Stimulated activated CD8-positive, alpha-beta memory T cell treated with anti-CD3 and anti-CD28 coated beads, Interleukin-7, amount 100 ng/mL, for 48 hours (primary cell): ENCODE measurements around the gene TMPRSS5.
"Not testable (repeated sequence)": the region's sequence is repeated elsewhere in the genome, so short reads cannot be mapped to it uniquely, and the experiment has no call there.

Source experiments
- DNase-seq, 2 donors: peaks; one replicate each; pipeline ENCODE4 v3.0.0-alpha.2; 2020; ENCODE audit warnings: low read depth in 1 of 2; ENCODE audit errors: extremely low read depth in 1 of 2

The TMPRSS5 gene

DNA sequence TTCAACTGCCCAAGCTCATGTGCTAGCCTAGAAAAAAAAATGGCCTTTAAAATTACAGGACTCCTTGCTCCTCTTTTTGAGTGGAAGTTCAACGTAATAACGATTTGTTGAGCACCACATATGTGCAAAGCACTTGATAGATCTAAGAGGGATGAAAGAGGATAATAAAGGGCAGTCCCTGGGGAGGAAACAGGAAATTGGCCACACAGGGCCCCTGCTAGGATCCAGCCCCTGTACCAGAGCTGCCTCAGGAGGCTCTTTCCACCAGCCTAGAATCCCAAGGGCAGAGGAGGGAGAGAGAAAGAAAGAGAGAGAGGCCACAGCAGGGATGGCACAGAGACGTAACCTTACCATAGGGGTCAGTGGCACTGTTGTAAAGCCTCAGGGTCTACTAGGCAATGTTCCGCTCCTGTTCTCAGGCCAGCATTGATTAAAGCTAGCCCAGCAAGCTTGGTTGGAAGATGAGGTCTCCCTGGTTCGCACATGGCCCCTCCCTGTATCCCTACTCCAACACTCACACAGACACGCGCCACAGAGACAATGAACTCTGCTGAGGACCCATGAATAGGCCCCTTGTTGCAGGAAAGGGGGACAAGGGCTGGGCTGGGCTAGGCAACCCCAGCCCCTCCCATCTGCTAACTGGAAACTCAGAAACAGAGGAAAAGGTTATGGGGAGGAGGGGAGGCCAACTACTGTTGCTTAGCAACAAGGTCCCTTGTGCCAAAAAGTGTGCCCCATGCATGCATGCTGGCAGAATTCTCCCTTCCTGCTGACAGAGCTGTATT, at the start of gene TMPRSS5:
TMPRSS5 (minus strand) TSS at position 438 of the 785 bp plus-strand sequence; CDS start at position 354, 84 bp downstream.
- no peak for DNase-seq

DNA sequence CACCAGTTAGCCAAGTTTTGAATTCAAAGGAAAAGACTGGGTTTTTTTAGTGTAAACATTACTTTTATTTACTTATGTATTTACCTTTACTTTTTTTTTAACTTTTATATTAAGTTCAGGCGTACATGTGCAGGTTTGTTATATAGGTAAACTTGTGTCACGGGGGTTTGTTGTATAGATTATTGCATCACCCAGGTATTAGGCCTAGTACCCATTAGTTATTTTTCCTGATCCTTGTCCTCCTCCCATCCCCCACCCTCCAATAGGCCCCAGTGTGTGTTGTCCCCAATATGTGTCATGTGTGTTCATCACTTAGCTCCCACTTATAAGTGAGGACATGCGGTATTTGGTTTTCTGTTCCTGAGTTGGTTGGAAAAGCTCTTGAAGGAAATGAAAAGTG, 46.8 kb upstream of the TMPRSS5 start:
- no peak for DNase-seq

DNA sequence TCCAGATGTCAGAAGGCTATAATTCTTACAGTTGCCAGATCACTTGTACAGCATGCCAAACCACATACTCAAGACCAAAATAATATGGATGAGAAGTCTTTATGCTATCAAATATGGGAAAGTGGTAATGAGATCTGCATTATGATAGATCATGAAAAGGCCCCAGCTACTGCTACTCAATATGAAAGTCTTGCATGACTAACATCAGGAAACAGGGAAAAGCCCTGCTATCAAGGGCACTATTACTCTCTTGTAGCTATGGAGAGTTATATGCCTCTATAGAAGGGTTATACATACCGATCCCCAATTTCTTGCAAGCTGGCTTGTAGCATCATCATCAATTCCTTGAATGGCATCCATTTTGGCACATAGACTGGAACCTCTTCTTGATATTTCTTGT, 30.2 kb upstream of the TMPRSS5 start:
- no peak for DNase-seq

DNA sequence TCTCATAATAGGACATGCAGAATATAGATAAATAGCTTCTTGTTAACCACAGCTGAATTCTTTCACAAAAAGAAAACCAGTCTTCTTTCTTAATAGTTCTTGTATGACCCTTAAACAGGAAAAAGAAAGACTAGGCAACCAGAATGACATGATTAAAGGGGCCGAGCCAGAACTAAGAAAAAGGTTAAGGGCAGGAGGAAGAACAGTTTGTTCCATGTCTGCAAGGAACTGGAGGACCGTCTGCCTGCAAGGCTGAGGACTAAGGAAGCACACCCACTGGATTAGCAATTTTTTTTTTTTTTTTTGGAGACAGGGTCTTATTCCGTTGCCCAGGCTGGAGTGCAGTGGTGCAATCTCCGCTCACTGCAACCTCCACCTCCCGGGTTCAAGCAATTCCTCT, 26.0 kb upstream of the TMPRSS5 start:
- DNase-seq = no peak

DNA sequence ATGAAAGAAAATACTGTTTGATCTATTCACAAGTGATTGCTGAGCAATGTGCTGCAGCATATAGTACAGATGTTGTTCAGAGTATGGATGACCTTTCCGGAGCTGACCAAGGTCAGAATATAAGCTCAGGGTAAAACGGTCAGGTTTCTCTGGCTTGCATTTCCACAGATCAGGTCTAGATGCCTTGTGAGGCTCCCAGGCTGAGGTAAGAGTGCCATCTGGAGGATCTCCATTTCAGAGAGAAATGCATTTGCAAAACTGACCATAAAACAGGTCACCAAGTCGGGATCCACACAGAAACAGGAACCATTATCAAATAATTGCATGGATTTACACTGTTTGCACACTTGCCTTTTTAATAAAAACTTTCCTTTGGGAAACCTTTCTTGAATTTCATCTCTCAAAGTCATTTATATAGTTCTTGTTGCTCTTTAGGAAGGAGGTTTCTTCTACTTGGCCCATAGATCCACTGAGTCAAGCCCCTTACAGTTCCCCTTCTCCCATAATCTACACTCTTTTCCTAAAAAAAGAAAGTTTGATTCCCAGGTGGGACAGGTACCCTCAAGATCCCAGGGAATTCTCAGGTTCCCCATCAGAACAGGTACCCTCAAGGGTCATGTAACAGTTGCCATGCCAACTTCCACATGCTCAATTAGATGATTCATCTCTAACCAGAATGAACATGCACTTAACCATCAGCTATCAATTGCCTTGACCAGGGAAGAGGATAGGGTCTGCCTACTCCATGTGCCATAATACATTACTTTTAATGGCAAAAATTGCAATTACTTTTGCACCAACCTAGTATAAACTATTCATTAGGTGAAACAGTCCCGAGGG, 25.0 kb upstream of the TMPRSS5 start:
- DNase-seq = no peak

DNA sequence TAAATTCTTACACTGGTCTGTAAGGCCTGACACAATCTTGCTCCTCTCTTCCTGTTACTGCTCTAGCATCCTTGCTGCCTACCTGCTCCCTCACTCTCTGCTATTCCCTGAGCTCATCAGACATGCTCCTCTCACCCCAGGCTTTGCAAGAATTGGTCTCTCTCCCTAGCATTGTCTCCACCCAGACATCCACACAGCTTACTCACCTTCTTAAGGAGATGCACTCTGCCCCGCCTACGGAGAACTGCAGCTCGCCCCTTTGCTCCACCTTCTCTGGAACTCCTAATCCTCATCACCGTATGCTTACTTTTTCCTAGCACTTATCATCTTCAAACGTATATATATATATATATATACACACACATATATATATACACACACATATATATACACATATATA, 23.3 kb upstream of the TMPRSS5 start:
- DNase-seq = no peak

DNA sequence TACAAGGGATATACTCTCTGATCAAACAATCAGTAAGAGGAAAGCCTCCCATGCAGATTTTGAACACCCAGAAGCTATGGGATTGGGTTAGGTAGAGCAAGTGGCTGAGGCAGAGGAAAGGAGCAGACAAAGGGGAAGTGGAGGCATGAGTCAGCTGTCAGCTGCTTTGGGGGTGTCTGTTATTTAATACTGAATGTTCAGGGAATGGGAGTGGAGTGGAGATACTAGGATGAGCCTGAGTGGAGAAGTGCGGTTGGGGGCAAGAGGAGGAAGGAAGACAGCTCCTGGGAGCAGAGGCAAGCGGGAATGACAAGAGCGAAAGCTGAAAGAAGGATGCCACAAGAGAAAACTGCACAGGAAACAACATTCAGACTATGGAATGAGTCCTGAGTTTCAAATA, 22.7 kb upstream of the TMPRSS5 start:
- DNase-seq = no peak

DNA sequence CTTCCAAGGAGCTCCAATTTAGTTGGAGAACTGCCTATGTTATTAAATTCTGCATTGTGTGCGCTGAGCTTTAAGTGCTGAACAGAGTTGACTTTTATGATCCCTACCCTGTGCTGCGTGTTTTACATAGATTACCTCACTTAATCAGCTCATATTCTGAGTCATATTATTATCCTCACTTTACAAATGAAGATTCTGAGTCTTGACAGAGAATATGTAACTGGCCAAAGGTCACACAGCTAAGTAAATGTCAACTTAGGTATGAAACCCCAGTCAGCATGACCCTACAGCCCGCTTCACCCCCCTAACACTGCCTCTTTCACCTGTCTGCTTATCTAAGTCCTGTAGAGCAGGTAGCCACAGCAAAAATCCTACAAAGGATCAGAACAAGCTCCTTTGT, 19.8 kb upstream of the TMPRSS5 start:
- no peak for DNase-seq

DNA sequence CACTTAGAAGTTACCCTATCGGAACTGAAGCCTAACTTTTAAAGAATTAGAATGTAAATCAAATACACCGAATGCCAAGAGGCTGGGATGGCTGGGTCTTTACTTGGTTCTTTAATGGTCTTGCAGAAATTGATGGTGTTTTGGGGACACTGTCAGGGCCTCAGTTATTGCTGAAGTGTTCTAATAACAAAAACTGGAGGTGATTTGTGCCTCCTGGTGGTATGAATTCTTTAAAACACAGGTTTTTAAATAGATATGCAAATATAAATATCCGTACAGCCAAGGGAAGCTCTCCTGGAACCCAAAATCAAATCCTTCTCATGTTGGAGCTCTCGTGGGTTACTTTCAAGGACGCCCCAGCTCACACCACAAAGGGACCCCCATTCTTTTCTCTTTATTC, 19.3 kb upstream of the TMPRSS5 start:
- DNase-seq = no peak

DNA sequence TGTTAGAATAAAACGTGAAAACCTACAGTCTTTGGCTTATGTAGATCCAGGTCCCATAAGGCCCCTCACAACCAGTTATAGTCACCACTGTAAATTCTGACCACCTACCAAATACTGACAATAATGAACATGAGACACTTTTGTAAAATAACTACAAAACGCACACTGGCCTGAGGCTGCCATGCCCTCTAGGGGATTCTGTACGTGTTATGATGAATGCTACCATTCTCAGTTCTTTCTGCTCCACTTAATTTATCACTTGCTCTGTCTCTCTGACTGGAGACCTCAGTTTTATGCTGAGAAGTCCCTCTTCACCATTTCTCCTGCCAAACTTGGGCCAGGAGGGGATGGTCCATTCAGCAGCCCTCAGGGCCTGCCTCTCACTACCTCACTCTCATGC, 18.7 kb upstream of the TMPRSS5 start:
- DNase-seq = no peak

DNA sequence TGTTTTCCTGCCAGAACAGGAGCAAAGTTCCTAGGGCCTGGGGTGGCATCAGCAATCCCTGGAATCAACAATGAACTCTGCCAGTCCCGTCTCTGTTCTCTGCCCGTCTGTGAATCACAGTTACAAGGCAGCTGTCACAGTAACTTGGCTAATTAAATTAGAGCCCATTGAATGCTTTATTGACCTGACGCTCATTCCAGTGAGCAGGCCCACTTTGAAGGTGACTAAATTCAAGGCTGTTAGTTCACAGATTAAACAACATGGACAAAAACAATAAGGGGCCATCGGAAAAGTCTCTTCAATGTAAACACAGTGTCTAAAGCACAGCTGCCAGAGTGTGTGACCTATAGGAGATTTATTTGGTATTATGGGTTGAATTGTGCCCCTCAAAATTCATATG, 17.7 kb upstream of the TMPRSS5 start:
- DNase-seq = no peak

DNA sequence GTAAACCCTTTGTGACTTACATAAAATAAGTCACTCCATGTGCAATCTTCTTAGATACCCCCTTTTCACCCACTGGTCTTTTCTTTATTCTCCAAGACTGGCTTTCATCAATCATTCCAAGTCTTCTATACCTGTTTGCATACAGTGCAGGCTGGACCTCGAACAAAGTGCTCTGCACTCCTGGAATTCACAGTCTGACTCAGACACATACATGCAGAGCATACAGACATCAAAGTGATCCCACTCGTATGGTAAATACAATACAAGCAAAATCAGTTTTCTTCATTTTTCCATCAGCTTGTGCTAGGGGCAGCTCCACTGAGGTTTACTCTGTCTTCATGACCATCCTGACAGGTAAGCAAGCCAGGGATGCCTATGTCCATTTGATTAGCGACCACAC, 16.8 kb upstream of the TMPRSS5 start:
- DNase-seq = no peak

DNA sequence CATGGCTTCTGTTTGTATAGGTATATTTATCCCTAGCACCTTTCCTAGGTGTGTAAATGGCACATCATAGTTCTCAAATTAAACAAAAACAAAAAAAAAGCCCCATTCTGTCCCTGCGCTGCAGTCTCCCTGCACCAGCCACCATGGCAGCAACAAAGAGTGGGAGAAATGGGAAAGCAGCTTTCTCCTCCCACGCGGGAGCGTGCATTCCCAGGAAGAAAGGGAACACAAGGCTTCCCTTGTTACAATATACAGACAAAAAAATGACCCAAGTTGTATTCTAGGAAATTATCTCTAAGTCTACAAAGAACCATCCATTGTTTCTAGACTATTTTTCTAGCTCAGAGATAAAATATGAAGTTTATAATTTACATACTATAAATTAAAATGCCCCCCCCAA, 16.1 kb upstream of the TMPRSS5 start:
- no peak for DNase-seq

DNA sequence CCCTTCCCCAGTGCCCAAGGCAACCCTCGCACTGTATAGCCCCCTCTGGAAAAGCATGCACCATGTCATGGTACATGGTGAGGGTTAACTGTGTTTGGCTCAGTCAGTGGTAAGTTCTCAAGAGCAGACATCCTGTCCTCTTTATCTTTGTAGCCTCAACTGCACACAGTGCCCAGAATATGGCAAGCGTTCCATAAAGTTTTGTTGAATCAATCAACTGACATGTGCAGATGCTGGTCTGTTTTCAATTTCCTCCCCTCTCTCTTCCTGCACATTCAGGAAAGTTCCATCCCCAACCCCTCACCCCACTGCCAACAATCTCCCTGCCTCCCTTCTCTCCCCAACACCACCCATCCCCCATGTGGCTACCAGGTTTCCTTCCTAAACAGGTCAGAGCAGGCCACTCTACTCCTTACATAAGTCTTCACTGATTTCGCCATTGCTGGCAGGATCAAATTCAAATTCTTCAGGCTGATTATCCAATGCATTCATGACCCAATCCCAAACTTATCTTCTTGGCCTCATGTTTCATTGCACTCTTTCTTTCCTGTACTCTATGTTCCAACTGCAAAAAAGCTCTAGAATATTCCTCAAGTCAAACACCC, 15.5 kb upstream of the TMPRSS5 start:
- no peak for DNase-seq

DNA sequence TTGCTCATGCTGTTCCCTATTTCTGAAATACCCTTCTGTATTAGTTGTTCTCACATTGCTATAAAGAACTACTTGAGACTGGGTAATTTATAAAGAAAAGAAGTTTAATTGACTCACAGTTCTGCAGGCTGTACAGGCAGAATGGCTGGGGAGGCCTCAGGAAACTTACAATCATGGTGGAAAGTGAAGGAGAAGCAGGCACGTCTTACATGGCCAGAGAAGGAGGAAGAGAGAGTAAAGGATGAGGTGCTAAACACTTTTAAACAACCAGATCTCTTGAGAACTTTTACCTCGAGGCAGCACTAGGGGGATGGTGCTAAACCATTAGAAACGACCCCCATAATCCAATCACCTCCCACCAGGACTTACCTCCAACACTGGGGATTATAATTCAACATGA, 14.4 kb upstream of the TMPRSS5 start:
- DNase-seq = not testable (repeated sequence)

DNA sequence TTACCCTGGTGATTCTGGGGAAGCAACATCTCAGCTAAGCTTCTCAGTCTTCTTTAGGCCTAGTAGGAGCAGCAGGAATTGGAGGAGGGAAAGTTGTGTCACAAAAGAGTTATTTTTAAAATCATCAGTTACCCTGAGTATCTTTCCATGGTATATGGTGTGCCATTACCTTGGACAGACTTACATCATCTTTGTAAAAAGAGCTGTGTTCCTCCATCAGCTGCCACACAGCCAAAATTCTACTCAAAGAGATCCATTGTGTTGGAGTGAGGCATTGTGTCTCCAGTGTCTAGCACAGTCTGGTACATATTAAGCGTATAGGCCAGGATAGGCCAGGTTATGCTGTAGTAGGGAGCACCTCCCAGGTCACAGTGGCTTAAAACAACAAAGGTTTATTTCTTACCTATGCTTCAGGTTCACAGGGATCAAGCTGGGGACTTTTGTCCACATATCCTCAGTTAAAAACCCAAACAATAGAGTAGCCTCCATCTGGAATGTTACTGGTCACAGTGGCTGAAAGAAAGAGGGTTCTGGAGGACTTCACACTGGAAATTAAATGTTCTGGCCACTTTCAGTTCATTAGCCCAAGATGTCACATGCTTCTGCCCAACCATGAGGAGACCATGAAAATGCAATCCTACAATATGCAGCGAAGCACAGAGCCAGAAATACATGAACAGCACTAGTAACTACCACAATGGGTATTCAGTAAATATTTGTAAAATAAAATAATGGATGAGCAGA, 9.9 kb upstream of the TMPRSS5 start:
- no peak for DNase-seq

DNA sequence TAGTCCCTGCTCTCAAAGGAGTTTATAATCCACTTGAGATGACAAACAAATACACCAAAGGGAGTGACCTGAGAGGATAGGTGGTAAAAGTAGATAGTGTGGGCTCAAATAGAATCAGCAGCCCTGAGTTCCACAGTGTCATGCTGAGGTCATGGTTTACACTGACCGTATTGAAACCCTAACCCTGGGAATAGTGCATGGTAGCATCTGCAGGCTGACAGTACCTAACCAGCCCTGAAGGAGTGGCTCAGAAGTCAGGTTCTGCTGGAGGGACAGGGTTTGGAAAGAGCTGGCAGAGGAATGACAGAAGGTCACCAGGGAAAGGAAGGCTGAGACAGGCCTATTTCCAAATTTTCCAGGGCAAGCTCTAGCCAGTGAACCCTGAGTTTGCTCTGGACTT, 9.2 kb upstream of the TMPRSS5 start:
- DNase-seq = no peak

DNA sequence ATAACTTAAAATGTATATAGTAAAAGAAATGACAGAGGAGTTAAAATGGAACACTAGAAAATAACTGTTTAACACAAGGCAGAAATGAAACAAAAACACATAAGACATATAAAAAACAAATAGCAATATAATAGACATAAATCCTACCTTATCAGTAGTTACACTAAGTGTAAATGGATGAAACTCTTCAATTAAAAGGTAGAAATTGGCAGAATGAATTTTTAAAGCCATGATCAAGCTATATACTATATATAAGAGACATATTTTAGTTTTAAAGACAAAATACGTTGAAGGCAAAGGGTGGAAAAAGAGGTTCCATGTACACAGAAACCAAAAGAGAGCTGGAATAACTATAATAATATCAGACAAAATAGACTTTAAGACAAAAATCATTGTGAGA, 4.9 kb upstream of the TMPRSS5 start:
- DNase-seq = no peak

DNA sequence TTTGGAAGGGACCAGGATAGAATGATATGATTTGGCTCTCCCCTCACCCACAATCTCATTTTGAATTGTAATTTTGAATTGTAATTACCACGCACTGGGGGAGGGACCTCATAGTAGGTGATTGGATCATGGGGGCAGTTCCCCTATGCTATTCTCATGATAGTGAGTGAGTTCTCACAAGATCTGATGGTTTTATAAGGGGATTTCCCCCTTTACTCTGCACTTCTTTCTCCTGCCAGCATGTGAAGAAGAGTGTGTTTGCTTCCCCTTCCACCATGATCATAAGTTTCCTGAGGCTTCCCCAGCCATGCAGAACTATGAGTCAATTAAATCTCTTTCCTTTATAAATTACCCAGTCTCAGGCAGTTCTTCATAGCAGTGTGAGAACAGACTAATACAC, 2.6 kb downstream of the TMPRSS5 start:
- not testable (repeated sequence) for DNase-seq

DNA sequence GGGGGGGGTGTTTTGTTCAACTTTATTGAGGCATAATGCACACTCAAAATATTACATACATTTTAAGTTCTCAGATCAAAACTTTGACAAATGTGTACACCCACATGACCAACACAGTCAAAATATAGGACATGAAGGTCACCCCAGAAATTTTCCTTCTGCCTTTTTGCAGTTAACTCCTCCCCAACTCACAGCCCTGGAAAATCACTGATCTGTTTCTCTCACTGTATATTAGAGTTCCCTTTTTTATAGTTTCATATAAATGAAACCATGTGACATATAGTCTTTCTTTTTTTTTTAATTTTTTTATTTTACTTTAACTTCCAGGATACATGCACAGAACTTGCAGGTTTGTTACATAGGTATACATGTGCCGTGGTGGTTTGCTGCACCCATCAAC, 4.6 kb downstream of the TMPRSS5 start:
- no peak for DNase-seq

DNA sequence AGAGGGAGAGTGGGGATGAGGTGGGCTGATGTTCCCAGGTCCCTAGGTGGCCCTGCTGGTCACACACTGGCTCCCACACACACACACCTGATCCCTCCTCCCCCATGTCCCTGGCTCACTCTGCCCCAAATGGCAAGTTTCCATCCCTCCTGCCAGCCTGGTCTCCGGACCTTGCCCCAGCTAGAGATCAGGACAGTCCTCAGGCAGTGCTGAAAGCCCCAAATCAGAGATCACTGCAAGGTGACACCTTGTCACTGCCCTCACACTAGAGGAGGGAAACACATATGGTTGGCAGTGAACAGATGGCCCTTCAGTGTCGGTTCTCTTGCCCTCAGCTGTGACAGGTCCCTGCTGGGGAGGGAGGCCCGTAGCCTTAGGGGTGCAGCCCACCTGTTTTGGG, 7.6 kb downstream of the TMPRSS5 start:
- DNase-seq = no peak
